H1 (cell line): ENCODE measurements around the gene SLC24A4. TPM values are rescaled to one million over a fixed set of nuclear protein-coding genes. Genes with fewer than 3 reads are reported as not detected.

Source experiments
- CTCF ChIA-PET: fragments of 300-600 bp; sonication (Branson Sonifier 250); formaldehyde crosslinking; loops from one replicate; lab custom pipeline; 2021; ENCODE audit not compliant: partially characterized antibody; lab: Charles Lee
- POLR2A ChIA-PET: fragments of 300-600 bp; sonication (Branson Sonifier 250); formaldehyde crosslinking; loops from one replicate; lab custom pipeline; 2021; ENCODE audit warnings: inconsistent platforms; ENCODE audit not compliant: partially characterized antibody; lab: Charles Lee
- DNase-seq, 2 experiments: peaks; one replicate each; pipeline versions ENCODE4 v3.0.0 to v3.0.0-alpha.2; 2010 to 2022; ENCODE audit warnings: low spot score in 2 of 2, low read depth in 1 of 2, mixed read lengths in 1 of 2
- FAIRE-seq: peaks from 2 replicates; lab custom pipeline; 2011; peaks lifted over from hg19 to GRCh38; lab: Jason Lieb, UNC
- H2AFZ ChIP-seq: 2 replicates; pipeline ENCODE4 v1.8.1; 2012; ENCODE audit warnings: low read length, inconsistent platforms
- H2AK5ac ChIP-seq: 2 replicates; pipeline ENCODE4 v1.6.1; 2013; ENCODE audit warnings: low read depth, low read length
- H2BK120ac ChIP-seq: replicated peaks from 2 replicates; pipeline ENCODE3; 2013; ENCODE audit warnings: low read depth, low read length, inconsistent platforms
- H2BK12ac ChIP-seq: 2 replicates; pipeline ENCODE4 v1.6.1; 2013; ENCODE audit warnings: low read depth, low read length
- H2BK15ac ChIP-seq: 2 replicates; pipeline ENCODE4 v1.6.1; 2013; ENCODE audit warnings: low read length
- H2BK20ac ChIP-seq: 2 replicates; pipeline ENCODE4 v1.6.1; 2013; ENCODE audit warnings: low read length
- H2BK5ac ChIP-seq: 2 replicates; pipeline ENCODE4 v1.6.1; 2013; ENCODE audit warnings: low read depth, low read length
- H3K14ac ChIP-seq: 2 replicates; pipeline ENCODE4 v1.6.1; 2013; ENCODE audit warnings: inconsistent platforms; ENCODE audit not compliant: insufficient read length
- H3K18ac ChIP-seq: 2 replicates; pipeline ENCODE4 v1.6.1; 2013; ENCODE audit warnings: low read length; ENCODE audit errors: extremely low read depth
- H3K23ac ChIP-seq: 2 replicates; pipeline ENCODE4 v1.6.1; 2013; ENCODE audit warnings: inconsistent platforms; ENCODE audit not compliant: insufficient read length
- H3K23me2 ChIP-seq: 2 replicates; pipeline ENCODE4 v1.6.1; 2013; ENCODE audit warnings: low read depth, low read length
- H3K27ac ChIP-seq: 2 replicates; pipeline ENCODE4 v1.6.1; 2011; ENCODE audit warnings: low read depth, low read length, inconsistent platforms
- H3K27me3 ChIP-seq, 4 experiments: replicated peaks in 1 of 4; 1 replicate in 1 of 4; 2 replicates in 3 of 4; pipeline versions ENCODE4 v1.6.1 to v1.8.1; 2011 to 2013; ENCODE audit warnings: low read length in 3 of 4, mild to moderate bottlenecking in 3 of 4, inconsistent platforms in 2 of 4, mixed read lengths in 2 of 4, moderate library complexity in 1 of 4; ENCODE audit not compliant: control insufficient read depth in 3 of 4, insufficient read depth in 3 of 4; ENCODE audit errors: extremely low read depth in 1 of 4
- H3K36me3 ChIP-seq, 4 experiments: 2 replicates each; pipeline versions ENCODE4 v1.6.1 to v1.8.1; 2011 to 2013; ENCODE audit warnings: mild to moderate bottlenecking in 4 of 4, low read length in 3 of 4, moderate library complexity in 2 of 4, control low read depth in 1 of 4, inconsistent platforms in 1 of 4; ENCODE audit not compliant: insufficient read depth in 4 of 4, control insufficient read depth in 2 of 4
- H3K4ac ChIP-seq: replicated peaks from 2 replicates; pipeline ENCODE3; 2013; ENCODE audit warnings: low read length, low read depth, mixed read lengths, inconsistent platforms; ENCODE audit not compliant: insufficient read length
- H3K4me1 ChIP-seq, 4 experiments: replicated peaks in 1 of 4; 1 replicate in 1 of 4; 2 replicates in 3 of 4; pipeline versions ENCODE4 v1.6.1 to v1.8.1; 2011 to 2013; ENCODE audit warnings: low read length in 3 of 4, inconsistent platforms in 2 of 4, mixed read lengths in 1 of 4; ENCODE audit not compliant: insufficient read depth in 4 of 4, control insufficient read depth in 3 of 4
- H3K4me2 ChIP-seq, 2 experiments: 2 replicates each; pipeline versions ENCODE4 v1.6.1 to v1.8.1; 2011 to 2013; ENCODE audit warnings: low read depth in 2 of 2, low read length in 2 of 2, control low read depth in 1 of 2, inconsistent platforms in 1 of 2, mild to moderate bottlenecking in 1 of 2; ENCODE audit not compliant: insufficient read depth in 1 of 2
- H3K4me3 ChIP-seq, 4 experiments: fragments of 200-600, 300-600 bp in 1 of 4; sonication (generic), shearing (Covaris generic), sonication (Bioruptor Twin) in 1 of 4; 2 replicates each; pipeline versions ENCODE4 v1.5.1 to v1.8.1; 2011 to 2016; ENCODE audit warnings: low read length in 4 of 4, low read depth in 3 of 4, control low read depth in 2 of 4, inconsistent platforms in 2 of 4, mild to moderate bottlenecking in 2 of 4, mixed read lengths in 1 of 4, moderate library complexity in 1 of 4; ENCODE audit not compliant: insufficient read depth in 2 of 4; ENCODE audit errors: extremely low read depth in 1 of 4
- H3K56ac ChIP-seq: replicated peaks from 2 replicates; pipeline ENCODE3; 2013; ENCODE audit warnings: low read depth, mild to moderate bottlenecking, mixed read lengths, low read length, inconsistent platforms; ENCODE audit not compliant: insufficient read length
- H3K79me1 ChIP-seq: 2 replicates; pipeline ENCODE4 v1.6.1; 2013; ENCODE audit warnings: low read depth, low read length, control low read depth
- H3K79me2 ChIP-seq, 2 experiments: 2 replicates each; pipeline versions ENCODE4 v1.6.1 to v1.8.1; 2012 to 2013; ENCODE audit warnings: low read length in 2 of 2, mild to moderate bottlenecking in 2 of 2, inconsistent platforms in 1 of 2; ENCODE audit not compliant: insufficient read depth in 2 of 2, control insufficient read depth in 1 of 2
- H3K9ac ChIP-seq, 4 experiments: replicated peaks in 1 of 4; 1 replicate in 1 of 4; 2 replicates in 3 of 4; pipeline versions ENCODE4 v1.6.1 to v1.8.1; 2011 to 2013; ENCODE audit warnings: low read depth in 3 of 4, low read length in 3 of 4, control low read depth in 2 of 4, mild to moderate bottlenecking in 2 of 4, moderate library complexity in 2 of 4, inconsistent platforms in 1 of 4; ENCODE audit errors: extremely low read depth in 1 of 4
- H3K9me3 ChIP-seq, 2 experiments: 2 replicates each; pipeline versions ENCODE4 v1.6.1 to v1.8.1; 2012 to 2013; ENCODE audit warnings: mild to moderate bottlenecking in 2 of 2, moderate library complexity in 2 of 2, control low read depth in 1 of 2, inconsistent platforms in 1 of 2, low read depth in 1 of 2, low read length in 1 of 2, mixed read lengths in 1 of 2; ENCODE audit not compliant: insufficient read depth in 2 of 2
- H4K20me1 ChIP-seq, 2 experiments: replicated peaks in 1 of 2; 2 replicates each; pipeline versions ENCODE3 to v1.8.1; 2011 to 2013; ENCODE audit warnings: inconsistent platforms in 2 of 2, low read length in 2 of 2, mild to moderate bottlenecking in 1 of 2; ENCODE audit not compliant: insufficient read depth in 2 of 2, control insufficient read depth in 1 of 2
- H4K5ac ChIP-seq: 2 replicates; pipeline ENCODE4 v1.6.1; 2013; ENCODE audit warnings: low read length, low read depth, mixed read lengths, inconsistent platforms; ENCODE audit not compliant: insufficient read length
- H4K8ac ChIP-seq: 2 replicates; pipeline ENCODE4 v1.8.0; 2013; ENCODE audit warnings: mild to moderate bottlenecking, moderate library complexity, low read length, inconsistent platforms; ENCODE audit not compliant: insufficient read depth; ENCODE audit errors: extremely low read depth
- H4K91ac ChIP-seq: replicated peaks from 2 replicates; pipeline ENCODE3; 2013; ENCODE audit warnings: low read length, mixed read lengths, inconsistent platforms; ENCODE audit not compliant: insufficient read length
- ASH2L ChIP-seq: fragments of 200-600, 300-600 bp; sonication (generic); IDR thresholded peaks from one replicate; pipeline ENCODE4 v1.7.1; 2017; ENCODE audit warnings: low read length
- ATF2 ChIP-seq: IDR thresholded peaks from 2 replicates; pipeline ENCODE4 v1.6.1; 2012; ENCODE audit warnings: low read length, inconsistent platforms
- BRCA1 ChIP-seq: IDR thresholded peaks from 2 replicates; pipeline ENCODE4 v1.6.1; 2012; ENCODE audit warnings: low read depth, low read length, improper control_type of control experiment
- FOSL1 ChIP-seq: IDR thresholded peaks from 2 replicates; pipeline ENCODE4 v1.6.1; 2011; ENCODE audit warnings: mild to moderate bottlenecking, low read depth, low read length, moderate library complexity; ENCODE audit not compliant: insufficient read depth
- MAFK ChIP-seq: IDR thresholded peaks from 2 replicates; pipeline ENCODE4 v1.6.1; 2012; ENCODE audit warnings: low read depth, mild to moderate bottlenecking, improper control_type of control experiment, low read length
- NANOG ChIP-seq: IDR thresholded peaks from 2 replicates; pipeline ENCODE4 v1.6.1; 2011; ENCODE audit warnings: low read length, low read depth, mild to moderate bottlenecking, inconsistent platforms; ENCODE audit not compliant: insufficient read depth, poor library complexity, severe bottlenecking
- RBBP5 ChIP-seq: IDR thresholded peaks from 2 replicates; pipeline ENCODE4 v1.7.1; 2012; ENCODE audit warnings: low read depth, mild to moderate bottlenecking, inconsistent platforms, low read length, moderate library complexity, borderline replicate concordance
- RNF2 ChIP-seq: fragments of 200-900, 300-1000 bp; sonication (generic); IDR thresholded peaks from 2 replicates; pipeline ENCODE4 v1.7.1; 2016; ENCODE audit warnings: borderline replicate concordance, low read depth, mild to moderate bottlenecking, antibody characterized with exemption, low read length; ENCODE audit not compliant: poor library complexity, severe bottlenecking; ENCODE audit errors: missing control alignments
- SIN3A ChIP-seq, 2 experiments: IDR thresholded peaks in 1 of 2; conservative IDR thresholded peaks in 1 of 2; 2 replicates each; pipeline ENCODE4 v1.6.1; 2011 to 2012; ENCODE audit warnings: low read length in 2 of 2, improper control_type of control experiment in 1 of 2, low read depth in 1 of 2, mild to moderate bottlenecking in 1 of 2
- WGBS, 2 experiments: shearing (Covaris generic) in 1 of 2; methylation state at CpG; one replicate each; pipeline versions ENCODE4 v1.1.6 to v1.1.7; 2013 to 2015; ENCODE audit warnings: low lambda C conversion rate in 2 of 2, mixed read lengths in 2 of 2, inconsistent platforms in 1 of 2, low coverage in 1 of 2, missing lambda C conversion rate in 1 of 2; ENCODE audit not compliant: insufficient replicate concordance in 2 of 2, insufficient coverage in 1 of 2, insufficient read length in 1 of 2; ENCODE audit errors: extremely low coverage in 1 of 2, missing lambda C conversion rate in 1 of 2; 5-methylcytosine and 5-hydroxymethylcytosine counted together
- polyA plus RNA-seq, 7 experiments: library from polyadenylated mRNA; depleted of rRNA in 3 of 7; stranded (reverse) in 5 of 7; unstranded in 2 of 7; fragments of >200 nt in 5 of 7; fragments of 200-250 nt in 2 of 7; gene quantifications; 1 replicate in 5 of 7; 2 replicates in 1 of 7; 4 replicates in 1 of 7; pipeline versions ENCODE4 v1.2.1 to v1.2.3, GENCODE V29; 2011 to 2013; ENCODE audit warnings: missing spikeins in 2 of 7, mixed read lengths in 2 of 7
- total RNA-seq: library from RNA; stranded (reverse); fragmentation: NEBNext Ultra II Directional; extraction: Animal tissue kit (Norgen Biotek cat#: 25700); gene quantifications from 2 replicates; pipeline ENCODE4 v1.2.1, GENCODE V29; 2021

The SLC24A4 gene
- total and polyA plus RNA-seq, 2 of the 8 experiments (the other 6 are each of a cell fraction or from before 2014, with no cell fraction given): 0.27 to 0.89 TPM

- H3K9me3 ChIP-seq: no peaks in the 10 kb centered on the region
- no peak overlapping the region for H3K18ac ChIP-seq
- H3K79me2 ChIP-seq: no peaks in the 10 kb centered on the region
- WGBS, 2 experiments: 86% methylated on average over 6 of the region's 6 CpGs; no CpG with 5 or more reads in 1 of the 2 experiments
- H3K56ac ChIP-seq: no peak overlapping the region
- H2BK12ac ChIP-seq: no peak overlapping the region
- no peak overlapping the region for H2BK20ac ChIP-seq
- FAIRE-seq: no peak
- no peak overlapping the region for H3K23ac ChIP-seq
- no peak overlapping the region for H2BK120ac ChIP-seq
- no peaks in the 10 kb centered on the region for H4K20me1 ChIP-seq
- no peak overlapping the region for H3K4me3 ChIP-seq
- POLR2A ChIA-PET: no interaction called here
- H3K9ac ChIP-seq: no peak overlapping the region
- H2AFZ ChIP-seq: no peak overlapping the region
- no peak overlapping the region for H2BK15ac ChIP-seq
- no peaks in the 10 kb centered on the region for H3K79me1 ChIP-seq
- H4K91ac ChIP-seq: no peak overlapping the region
- H3K27me3 ChIP-seq: peaks cover 12 to 40% (median 28%) of the 10 kb centered on the region in 4 experiments
- no peaks in the 10 kb centered on the region for H3K36me3 ChIP-seq
- H3K4me2 ChIP-seq: no peak overlapping the region
- H2AK5ac ChIP-seq: no peak overlapping the region
- H4K8ac ChIP-seq: no peak overlapping the region
- no peak overlapping the region for H4K5ac ChIP-seq
- no peak overlapping the region for H2BK5ac ChIP-seq
- H3K4me1 ChIP-seq: 0 out of 7 replicates have a peak, but pooled peaks cover 0 to 5% (median under 1%) of the 10 kb centered on the region in 4 experiments
- no peak overlapping the region for H3K14ac ChIP-seq
- no peak overlapping the region for H3K4ac ChIP-seq
- CTCF ChIA-PET: interaction anchor here (0.9 to 1.9 kb wide), 7 partner anchors 11 to 50 kb away, joined by 3 to 9 read pairs (median 5); no protein-coding TSS in a partner anchor
- H3K23me2 ChIP-seq: peaks cover 14% of the 10 kb centered on the region; the same call in 1 of the 2 replicates
- H3K27ac ChIP-seq: no peak overlapping the region
- DNase-seq: no peak
- TF ChIP-seq NANOG (no peak), ATF2 (no peak), BRCA1 (no peak), RNF2 (no peak), MAFK (no peak), SIN3A (conservative IDR thresholded peaks at IDR 0.05 in 1 of 2, IDR thresholded peaks at IDR 0.05 in 1 of 2; ENCODE audit: low read depth in 1 of 2, low read length in 2 of 2) (no peak), FOSL1 (no peak), RBBP5 (no peak), ASH2L (no peak)
Observed at GRCh38 chr14:92511453-92512238, 188.7 kb downstream of the SLC24A4 start.
